ENCODE data around the gene PGM2. TPM values are rescaled to one million over a fixed set of nuclear protein-coding genes. Genes with fewer than 3 reads are reported as not detected.

PGM2 gene
- total RNA-seq, 2 experiments from 2014 or later, result 53.7 to 53.9 TPM

- Mint-ChIP-seq H3K36me3 (ENCODE audit: low read depth) (peaks cover 21% of the 10 kb centered on the region), H3K4me3 (no peak overlapping the region), H3K9me3 (no peaks in the 10 kb centered on the region), H3K4me1 (ENCODE audit: low read depth) (peaks cover 11% of the 10 kb centered on the region), H3K27me3 (ENCODE audit: low read depth) (no peaks in the 10 kb centered on the region), H3K27ac (no peak overlapping the region)
- CTCF ChIA-PET, result no interaction called here
- DNase-seq, result no peak
- intact Hi-C loops (cut with micrococcal nuclease), result no loop called here
Observed at GRCh38 chr4:37868238-37868637, 41.8 kb downstream of the PGM2 start.

GRCh38 chr4:37872310-37872988 lies 46.0 kb downstream of the PGM2 start:
- Mint-ChIP-seq H3K4me3 (no peak overlapping the region), H3K9me3 (no peaks in the 10 kb centered on the region), H3K27me3 (ENCODE audit: low read depth) (no peaks in the 10 kb centered on the region), H3K27ac (no peak overlapping the region), H3K4me1 (ENCODE audit: low read depth) (peaks cover 16% of the 10 kb centered on the region), H3K36me3 (ENCODE audit: low read depth) (peaks cover 4% of the 10 kb centered on the region)
- intact Hi-C loops (cut with micrococcal nuclease), result no loop called here
- CTCF ChIA-PET, result no interaction called here
- no peak for DNase-seq

GRCh38 chr4:37873386-37873785 lies 46.9 kb downstream of the PGM2 start:
- Mint-ChIP-seq H3K4me3 (no peak overlapping the region), H3K36me3 (ENCODE audit: low read depth) (peaks cover 1% of the 10 kb centered on the region), H3K9me3 (no peaks in the 10 kb centered on the region), H3K4me1 (ENCODE audit: low read depth) (peaks cover 16% of the 10 kb centered on the region), H3K27ac (no peak overlapping the region), H3K27me3 (ENCODE audit: low read depth) (no peaks in the 10 kb centered on the region)
- intact Hi-C loops (cut with micrococcal nuclease), result loop anchor here (1.0 kb wide), 1 partner anchor 18 kb away; the partner anchor contains the start of gene TBC1D1
- no peak for DNase-seq
- CTCF ChIA-PET, result no interaction called here

GRCh38 chr4:37876156-37876555 lies 49.7 kb downstream of the PGM2 start:
- no peak for DNase-seq
- peaks cover 16% of the 10 kb centered on the region for H3K4me1 Mint-ChIP-seq (ENCODE audit: low read depth)
- H3K9me3 Mint-ChIP-seq, result no peaks in the 10 kb centered on the region
- intact Hi-C loops (cut with micrococcal nuclease), result no loop called here
- H3K27me3 Mint-ChIP-seq (ENCODE audit: low read depth), result no peaks in the 10 kb centered on the region
- H3K4me3 Mint-ChIP-seq, result no peak overlapping the region
- no peak overlapping the region for H3K27ac Mint-ChIP-seq
- no peaks in the 10 kb centered on the region for H3K36me3 Mint-ChIP-seq (ENCODE audit: low read depth)
- CTCF ChIA-PET, result no interaction called here

- intact Hi-C loops (cut with micrococcal nuclease), result no loop called here
- no peaks in the 10 kb centered on the region for H3K27me3 Mint-ChIP-seq (ENCODE audit: low read depth)
- H3K36me3 Mint-ChIP-seq (ENCODE audit: low read depth), result no peaks in the 10 kb centered on the region
- DNase-seq, result no peak
- CTCF ChIA-PET, result interaction anchor here (0.6 kb wide), 2 partner anchors 141 to 276 kb away, joined by 3 read pairs; no protein-coding TSS in a partner anchor
- H3K4me3 Mint-ChIP-seq, result no peak overlapping the region
- no peaks in the 10 kb centered on the region for H3K9me3 Mint-ChIP-seq
- no peak overlapping the region for H3K27ac Mint-ChIP-seq
- H3K4me1 Mint-ChIP-seq (ENCODE audit: low read depth), result no peaks in the 10 kb centered on the region
Observed at GRCh38 chr4:37879365-37879764, 52.9 kb downstream of the PGM2 start.

GRCh38 chr4:37881811-37882210 lies 55.3 kb downstream of the PGM2 start:
- CTCF ChIA-PET, result interaction anchor here (0.7 kb wide), 1 partner anchor 14 kb away, joined by 3 read pairs; no protein-coding TSS in a partner anchor
- H3K9me3 Mint-ChIP-seq, result no peaks in the 10 kb centered on the region
- no peak overlapping the region for H3K4me3 Mint-ChIP-seq
- no peak for DNase-seq
- intact Hi-C loops (cut with micrococcal nuclease), result no loop called here
- no peaks in the 10 kb centered on the region for H3K27me3 Mint-ChIP-seq (ENCODE audit: low read depth)
- no peaks in the 10 kb centered on the region for H3K4me1 Mint-ChIP-seq (ENCODE audit: low read depth)
- no peak overlapping the region for H3K27ac Mint-ChIP-seq
- no peaks in the 10 kb centered on the region for H3K36me3 Mint-ChIP-seq (ENCODE audit: low read depth)

- CTCF ChIA-PET, result no interaction called here
- no peak overlapping the region for H3K4me3 Mint-ChIP-seq
- H3K9me3 Mint-ChIP-seq, result no peaks in the 10 kb centered on the region
- intact Hi-C loops (cut with micrococcal nuclease), result no loop called here
- no peaks in the 10 kb centered on the region for H3K27me3 Mint-ChIP-seq (ENCODE audit: low read depth)
- no peak overlapping the region for H3K27ac Mint-ChIP-seq
- no peak for DNase-seq
- no peaks in the 10 kb centered on the region for H3K4me1 Mint-ChIP-seq (ENCODE audit: low read depth)
- H3K36me3 Mint-ChIP-seq (ENCODE audit: low read depth), result no peaks in the 10 kb centered on the region
Observed at GRCh38 chr4:37882665-37883296, 56.3 kb downstream of the PGM2 start.

GRCh38 chr4:37884855-37885487 lies 58.5 kb downstream of the PGM2 start:
- H3K4me1 Mint-ChIP-seq (ENCODE audit: low read depth), result no peaks in the 10 kb centered on the region
- H3K9me3 Mint-ChIP-seq, result no peaks in the 10 kb centered on the region
- intact Hi-C loops (cut with micrococcal nuclease), result no loop called here
- H3K36me3 Mint-ChIP-seq (ENCODE audit: low read depth), result no peaks in the 10 kb centered on the region
- no peak overlapping the region for H3K27ac Mint-ChIP-seq
- DNase-seq, result no peak
- CTCF ChIA-PET, result no interaction called here
- H3K4me3 Mint-ChIP-seq, result no peak overlapping the region
- H3K27me3 Mint-ChIP-seq (ENCODE audit: low read depth), result peaks cover 4% of the 10 kb centered on the region

- H3K9me3 Mint-ChIP-seq, result no peaks in the 10 kb centered on the region
- H3K36me3 Mint-ChIP-seq (ENCODE audit: low read depth), result no peaks in the 10 kb centered on the region
- H3K27me3 Mint-ChIP-seq (ENCODE audit: low read depth), result peaks cover 8% of the 10 kb centered on the region
- no peak overlapping the region for H3K4me3 Mint-ChIP-seq
- CTCF ChIA-PET, result no interaction called here
- H3K27ac Mint-ChIP-seq, result no peak overlapping the region
- intact Hi-C loops (cut with micrococcal nuclease), result no loop called here
- no peak for DNase-seq
- no peaks in the 10 kb centered on the region for H3K4me1 Mint-ChIP-seq (ENCODE audit: low read depth)
Observed at GRCh38 chr4:37885496-37885895, 59.0 kb downstream of the PGM2 start.

GRCh38 chr4:37889849-37890800 lies 63.6 kb downstream of the PGM2 start:
- Mint-ChIP-seq H3K36me3 (ENCODE audit: low read depth) (no peaks in the 10 kb centered on the region), H3K9me3 (no peaks in the 10 kb centered on the region), H3K4me3 (peak overlapping the region; percentile 58), H3K27ac (no peak overlapping the region), H3K4me1 (ENCODE audit: low read depth) (peaks cover 24% of the 10 kb centered on the region), H3K27me3 (ENCODE audit: low read depth) (peaks cover 8% of the 10 kb centered on the region)
- intact Hi-C loops (cut with micrococcal nuclease), result loop anchor here (1.0 to 10.0 kb wide), 8 partner anchors 65 to 1565 kb away; partner anchors contain the start of gene TMEM156
- DNase-seq, result peak; percentile 61
- CTCF ChIA-PET, result interaction anchor here (0.7 to 1.2 kb wide), 4 partner anchors 30 to 287 kb away, joined by 3 to 5 read pairs (median 4); no protein-coding TSS in a partner anchor

GRCh38 chr4:37890801-37891259 lies 64.3 kb downstream of the PGM2 start, which contains the start of gene TBC1D1:
Gene TBC1D1 (plus strand): TSS chr4:37891084. CDS start chr4:37902096, 11,012 bp downstream.
- peak; percentile 59 for DNase-seq
- CTCF ChIA-PET, result interaction anchor here (0.8 to 1.3 kb wide), 3 partner anchors 20 to 288 kb away, joined by 3 read pairs; no protein-coding TSS in a partner anchor
- Mint-ChIP-seq H3K9me3 (no peaks in the 10 kb centered on the region), H3K36me3 (ENCODE audit: low read depth) (no peaks in the 10 kb centered on the region), H3K4me1 (ENCODE audit: low read depth) (peaks cover 30% of the 10 kb centered on the region), H3K4me3 (peak within 1 kb of the TSS; percentile 89), H3K27ac (peak within 1 kb of the TSS; percentile 86), H3K27me3 (ENCODE audit: low read depth) (peaks cover 8% of the 10 kb centered on the region)
- intact Hi-C loops (cut with micrococcal nuclease), result loop anchor here (1.0 to 10.0 kb wide), 16 partner anchors 18 to 1566 kb away; partner anchors contain the start of genes PGM2, RELL1 and TMEM156
